ENCODE results near the gene ABR.

- TF ChIP-seq CTCF (IDR thresholded peaks at IDR 0.05) (no peak), POLR2A (IDR thresholded peaks at IDR 0.05) (no peak)
Measured at GRCh38 chr17:1095090-1095852, 84.5 kb downstream of the ABR start.

Data from prostate gland (tissue), 2 donors.